Measurements from ENCODE around the gene PLA2G6. TPM values are rescaled to one million over a fixed set of nuclear protein-coding genes. Genes with fewer than 3 reads are reported as not detected.

The PLA2G6 gene
- total RNA-seq, 1 experiment from 2014 or later, result 29.9 TPM

DNA sequence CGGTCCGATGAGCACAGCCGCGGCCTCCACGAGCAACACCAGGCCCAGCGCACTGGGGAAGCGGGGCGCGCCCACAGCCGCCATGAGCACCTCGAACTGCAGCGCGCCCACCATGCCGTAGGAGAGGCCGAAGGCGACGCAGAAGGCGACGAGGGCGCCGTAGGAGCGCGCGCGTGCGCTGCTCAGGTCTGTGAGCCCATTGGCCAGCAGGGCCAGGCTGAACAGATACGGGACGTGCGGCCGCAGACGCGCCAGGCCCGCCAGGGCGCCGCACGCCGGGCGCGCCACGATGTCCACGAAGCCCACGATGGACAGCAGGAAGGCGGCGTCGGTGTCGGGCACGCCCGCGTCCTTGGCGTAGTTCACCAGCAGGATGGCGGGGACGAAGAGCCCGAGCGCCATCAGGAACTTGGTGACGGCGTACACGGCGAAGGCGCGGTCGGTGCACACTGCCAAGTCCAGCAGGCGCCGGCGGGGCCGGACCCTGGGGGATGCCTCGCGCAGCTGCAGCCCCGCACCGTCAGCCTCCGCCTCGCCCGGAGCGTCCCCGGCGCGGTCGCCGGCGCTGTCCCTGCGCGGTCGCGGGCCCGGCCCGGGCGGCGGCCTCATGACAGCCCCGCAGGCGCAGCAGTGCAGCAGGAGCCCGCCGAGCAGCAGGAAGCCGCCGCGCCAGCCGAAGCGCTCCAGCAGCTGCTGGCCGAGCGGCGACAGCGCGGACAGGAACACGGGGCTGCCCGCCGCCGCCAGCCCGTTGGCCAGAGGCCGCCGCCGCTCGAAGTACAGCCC lies 100.6 kb downstream of the PLA2G6 start (continued):
- TF ChIP-seq, protein P1, sequence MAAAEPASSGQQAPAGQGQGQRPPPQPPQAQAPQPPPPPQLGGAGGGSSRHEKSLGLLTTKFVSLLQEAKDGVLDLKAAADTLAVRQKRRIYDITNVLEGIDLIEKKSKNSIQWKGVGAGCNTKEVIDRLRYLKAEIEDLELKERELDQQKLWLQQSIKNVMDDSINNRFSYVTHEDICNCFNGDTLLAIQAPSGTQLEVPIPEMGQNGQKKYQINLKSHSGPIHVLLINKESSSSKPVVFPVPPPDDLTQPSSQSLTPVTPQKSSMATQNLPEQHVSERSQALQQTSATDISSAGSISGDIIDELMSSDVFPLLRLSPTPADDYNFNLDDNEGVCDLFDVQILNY (CRISPR knock-in tag; IDR thresholded peaks at IDR 0.05), result peak; percentile 85
- TF ChIP-seq NR1H2 (CRISPR knock-in tag; IDR thresholded peaks at IDR 0.05), result peak; percentile 77
- no peak for TF ChIP-seq FOXJ3 (CRISPR knock-in tag; IDR thresholded peaks at IDR 0.05; ENCODE audit: borderline replicate concordance)
- TF ChIP-seq, protein P2, sequence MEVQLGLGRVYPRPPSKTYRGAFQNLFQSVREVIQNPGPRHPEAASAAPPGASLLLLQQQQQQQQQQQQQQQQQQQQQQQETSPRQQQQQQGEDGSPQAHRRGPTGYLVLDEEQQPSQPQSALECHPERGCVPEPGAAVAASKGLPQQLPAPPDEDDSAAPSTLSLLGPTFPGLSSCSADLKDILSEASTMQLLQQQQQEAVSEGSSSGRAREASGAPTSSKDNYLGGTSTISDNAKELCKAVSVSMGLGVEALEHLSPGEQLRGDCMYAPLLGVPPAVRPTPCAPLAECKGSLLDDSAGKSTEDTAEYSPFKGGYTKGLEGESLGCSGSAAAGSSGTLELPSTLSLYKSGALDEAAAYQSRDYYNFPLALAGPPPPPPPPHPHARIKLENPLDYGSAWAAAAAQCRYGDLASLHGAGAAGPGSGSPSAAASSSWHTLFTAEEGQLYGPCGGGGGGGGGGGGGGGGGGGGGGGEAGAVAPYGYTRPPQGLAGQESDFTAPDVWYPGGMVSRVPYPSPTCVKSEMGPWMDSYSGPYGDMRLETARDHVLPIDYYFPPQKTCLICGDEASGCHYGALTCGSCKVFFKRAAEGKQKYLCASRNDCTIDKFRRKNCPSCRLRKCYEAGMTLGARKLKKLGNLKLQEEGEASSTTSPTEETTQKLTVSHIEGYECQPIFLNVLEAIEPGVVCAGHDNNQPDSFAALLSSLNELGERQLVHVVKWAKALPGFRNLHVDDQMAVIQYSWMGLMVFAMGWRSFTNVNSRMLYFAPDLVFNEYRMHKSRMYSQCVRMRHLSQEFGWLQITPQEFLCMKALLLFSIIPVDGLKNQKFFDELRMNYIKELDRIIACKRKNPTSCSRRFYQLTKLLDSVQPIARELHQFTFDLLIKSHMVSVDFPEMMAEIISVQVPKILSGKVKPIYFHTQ (CRISPR knock-in tag; IDR thresholded peaks at IDR 0.05), result no peak
- TF ChIP-seq, protein P3, sequence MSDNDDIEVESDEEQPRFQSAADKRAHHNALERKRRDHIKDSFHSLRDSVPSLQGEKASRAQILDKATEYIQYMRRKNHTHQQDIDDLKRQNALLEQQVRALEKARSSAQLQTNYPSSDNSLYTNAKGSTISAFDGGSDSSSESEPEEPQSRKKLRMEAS (CRISPR knock-in tag; IDR thresholded peaks at IDR 0.05), result peak; percentile 99
- TF ChIP-seq ZNF219 (CRISPR knock-in tag; IDR thresholded peaks at IDR 0.05; ENCODE audit: borderline replicate concordance), result no peak
- peak; percentile 98 for TF ChIP-seq SMAD3 (CRISPR knock-in tag; IDR thresholded peaks at IDR 0.05; ENCODE audit: borderline replicate concordance)
- peak; percentile 84 for TF ChIP-seq RELA (CRISPR knock-in tag; IDR thresholded peaks at IDR 0.05; ENCODE audit: borderline replicate concordance)
- TF ChIP-seq, protein P4, sequence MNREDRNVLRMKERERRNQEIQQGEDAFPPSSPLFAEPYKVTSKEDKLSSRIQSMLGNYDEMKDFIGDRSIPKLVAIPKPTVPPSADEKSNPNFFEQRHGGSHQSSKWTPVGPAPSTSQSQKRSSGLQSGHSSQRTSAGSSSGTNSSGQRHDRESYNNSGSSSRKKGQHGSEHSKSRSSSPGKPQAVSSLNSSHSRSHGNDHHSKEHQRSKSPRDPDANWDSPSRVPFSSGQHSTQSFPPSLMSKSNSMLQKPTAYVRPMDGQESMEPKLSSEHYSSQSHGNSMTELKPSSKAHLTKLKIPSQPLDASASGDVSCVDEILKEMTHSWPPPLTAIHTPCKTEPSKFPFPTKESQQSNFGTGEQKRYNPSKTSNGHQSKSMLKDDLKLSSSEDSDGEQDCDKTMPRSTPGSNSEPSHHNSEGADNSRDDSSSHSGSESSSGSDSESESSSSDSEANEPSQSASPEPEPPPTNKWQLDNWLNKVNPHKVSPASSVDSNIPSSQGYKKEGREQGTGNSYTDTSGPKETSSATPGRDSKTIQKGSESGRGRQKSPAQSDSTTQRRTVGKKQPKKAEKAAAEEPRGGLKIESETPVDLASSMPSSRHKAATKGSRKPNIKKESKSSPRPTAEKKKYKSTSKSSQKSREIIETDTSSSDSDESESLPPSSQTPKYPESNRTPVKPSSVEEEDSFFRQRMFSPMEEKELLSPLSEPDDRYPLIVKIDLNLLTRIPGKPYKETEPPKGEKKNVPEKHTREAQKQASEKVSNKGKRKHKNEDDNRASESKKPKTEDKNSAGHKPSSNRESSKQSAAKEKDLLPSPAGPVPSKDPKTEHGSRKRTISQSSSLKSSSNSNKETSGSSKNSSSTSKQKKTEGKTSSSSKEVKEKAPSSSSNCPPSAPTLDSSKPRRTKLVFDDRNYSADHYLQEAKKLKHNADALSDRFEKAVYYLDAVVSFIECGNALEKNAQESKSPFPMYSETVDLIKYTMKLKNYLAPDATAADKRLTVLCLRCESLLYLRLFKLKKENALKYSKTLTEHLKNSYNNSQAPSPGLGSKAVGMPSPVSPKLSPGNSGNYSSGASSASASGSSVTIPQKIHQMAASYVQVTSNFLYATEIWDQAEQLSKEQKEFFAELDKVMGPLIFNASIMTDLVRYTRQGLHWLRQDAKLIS (CRISPR knock-in tag; IDR thresholded peaks at IDR 0.05; ENCODE audit: borderline replicate concordance), result peak; percentile 83; the same call in 1 of the 2 replicates
- peak; percentile 89; the same call in 1 of the 2 replicates for TF ChIP-seq ZNF121 (CRISPR knock-in tag; IDR thresholded peaks at IDR 0.05)
- peak; percentile 91 for TF ChIP-seq CBFB (CRISPR knock-in tag; IDR thresholded peaks at IDR 0.05; ENCODE audit: low read depth)
- no peak for TF ChIP-seq ZNF396 (CRISPR knock-in tag; IDR thresholded peaks at IDR 0.05; ENCODE audit: borderline replicate concordance)
- TF ChIP-seq, protein P5, sequence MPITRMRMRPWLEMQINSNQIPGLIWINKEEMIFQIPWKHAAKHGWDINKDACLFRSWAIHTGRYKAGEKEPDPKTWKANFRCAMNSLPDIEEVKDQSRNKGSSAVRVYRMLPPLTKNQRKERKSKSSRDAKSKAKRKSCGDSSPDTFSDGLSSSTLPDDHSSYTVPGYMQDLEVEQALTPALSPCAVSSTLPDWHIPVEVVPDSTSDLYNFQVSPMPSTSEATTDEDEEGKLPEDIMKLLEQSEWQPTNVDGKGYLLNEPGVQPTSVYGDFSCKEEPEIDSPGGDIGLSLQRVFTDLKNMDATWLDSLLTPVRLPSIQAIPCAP (CRISPR knock-in tag; IDR thresholded peaks at IDR 0.05), result peak; percentile 97
- TF ChIP-seq, protein P6, sequence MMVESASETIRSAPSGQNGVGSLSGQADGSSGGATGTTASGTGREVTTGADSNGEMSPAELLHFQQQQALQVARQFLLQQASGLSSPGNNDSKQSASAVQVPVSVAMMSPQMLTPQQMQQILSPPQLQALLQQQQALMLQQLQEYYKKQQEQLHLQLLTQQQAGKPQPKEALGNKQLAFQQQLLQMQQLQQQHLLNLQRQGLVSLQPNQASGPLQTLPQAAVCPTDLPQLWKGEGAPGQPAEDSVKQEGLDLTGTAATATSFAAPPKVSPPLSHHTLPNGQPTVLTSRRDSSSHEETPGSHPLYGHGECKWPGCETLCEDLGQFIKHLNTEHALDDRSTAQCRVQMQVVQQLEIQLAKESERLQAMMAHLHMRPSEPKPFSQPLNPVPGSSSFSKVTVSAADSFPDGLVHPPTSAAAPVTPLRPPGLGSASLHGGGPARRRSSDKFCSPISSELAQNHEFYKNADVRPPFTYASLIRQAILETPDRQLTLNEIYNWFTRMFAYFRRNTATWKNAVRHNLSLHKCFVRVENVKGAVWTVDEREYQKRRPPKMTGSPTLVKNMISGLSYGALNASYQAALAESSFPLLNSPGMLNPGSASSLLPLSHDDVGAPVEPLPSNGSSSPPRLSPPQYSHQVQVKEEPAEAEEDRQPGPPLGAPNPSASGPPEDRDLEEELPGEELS (CRISPR knock-in tag; IDR thresholded peaks at IDR 0.05), result peak; percentile 98
- TF ChIP-seq, protein P7, sequence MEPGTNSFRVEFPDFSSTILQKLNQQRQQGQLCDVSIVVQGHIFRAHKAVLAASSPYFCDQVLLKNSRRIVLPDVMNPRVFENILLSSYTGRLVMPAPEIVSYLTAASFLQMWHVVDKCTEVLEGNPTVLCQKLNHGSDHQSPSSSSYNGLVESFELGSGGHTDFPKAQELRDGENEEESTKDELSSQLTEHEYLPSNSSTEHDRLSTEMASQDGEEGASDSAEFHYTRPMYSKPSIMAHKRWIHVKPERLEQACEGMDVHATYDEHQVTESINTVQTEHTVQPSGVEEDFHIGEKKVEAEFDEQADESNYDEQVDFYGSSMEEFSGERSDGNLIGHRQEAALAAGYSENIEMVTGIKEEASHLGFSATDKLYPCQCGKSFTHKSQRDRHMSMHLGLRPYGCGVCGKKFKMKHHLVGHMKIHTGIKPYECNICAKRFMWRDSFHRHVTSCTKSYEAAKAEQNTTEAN (CRISPR knock-in tag; IDR thresholded peaks at IDR 0.05), result peak; percentile 97
- TF ChIP-seq ZNF263 (CRISPR knock-in tag; IDR thresholded peaks at IDR 0.05; ENCODE audit: low read depth), result peak; percentile 75
- peak; percentile 90; the same call in 1 of the 2 replicates for TF ChIP-seq IRF2 (CRISPR knock-in tag; IDR thresholded peaks at IDR 0.05; ENCODE audit: borderline replicate concordance, low read depth)
- no peak for TF ChIP-seq HMGA2 (CRISPR knock-in tag; IDR thresholded peaks at IDR 0.05)
- TF ChIP-seq, protein P8, sequence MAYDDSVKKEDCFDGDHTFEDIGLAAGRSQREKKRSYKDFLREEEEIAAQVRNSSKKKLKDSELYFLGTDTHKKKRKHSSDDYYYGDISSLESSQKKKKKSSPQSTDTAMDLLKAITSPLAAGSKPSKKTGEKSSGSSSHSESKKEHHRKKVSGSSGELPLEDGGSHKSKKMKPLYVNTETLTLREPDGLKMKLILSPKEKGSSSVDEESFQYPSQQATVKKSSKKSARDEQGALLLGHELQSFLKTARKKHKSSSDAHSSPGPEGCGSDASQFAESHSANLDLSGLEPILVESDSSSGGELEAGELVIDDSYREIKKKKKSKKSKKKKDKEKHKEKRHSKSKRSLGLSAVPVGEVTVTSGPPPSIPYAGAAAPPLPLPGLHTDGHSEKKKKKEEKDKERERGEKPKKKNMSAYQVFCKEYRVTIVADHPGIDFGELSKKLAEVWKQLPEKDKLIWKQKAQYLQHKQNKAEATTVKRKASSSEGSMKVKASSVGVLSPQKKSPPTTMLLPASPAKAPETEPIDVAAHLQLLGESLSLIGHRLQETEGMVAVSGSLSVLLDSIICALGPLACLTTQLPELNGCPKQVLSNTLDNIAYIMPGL (CRISPR knock-in tag; IDR thresholded peaks at IDR 0.05), result peak; percentile 83
- peak; percentile 67; the same call in 1 of the 2 replicates for TF ChIP-seq NR2C2 (CRISPR knock-in tag; IDR thresholded peaks at IDR 0.05)
- TF ChIP-seq, protein P9, sequence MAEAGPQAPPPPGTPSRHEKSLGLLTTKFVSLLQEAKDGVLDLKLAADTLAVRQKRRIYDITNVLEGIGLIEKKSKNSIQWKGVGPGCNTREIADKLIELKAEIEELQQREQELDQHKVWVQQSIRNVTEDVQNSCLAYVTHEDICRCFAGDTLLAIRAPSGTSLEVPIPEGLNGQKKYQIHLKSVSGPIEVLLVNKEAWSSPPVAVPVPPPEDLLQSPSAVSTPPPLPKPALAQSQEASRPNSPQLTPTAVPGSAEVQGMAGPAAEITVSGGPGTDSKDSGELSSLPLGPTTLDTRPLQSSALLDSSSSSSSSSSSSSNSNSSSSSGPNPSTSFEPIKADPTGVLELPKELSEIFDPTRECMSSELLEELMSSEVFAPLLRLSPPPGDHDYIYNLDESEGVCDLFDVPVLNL (CRISPR knock-in tag; IDR thresholded peaks at IDR 0.05; ENCODE audit: borderline replicate concordance, low read depth), result peak; percentile 93
- no peak for TF ChIP-seq PRRX2 (CRISPR knock-in tag; IDR thresholded peaks at IDR 0.05)
